ENCODE results near the gene FGGY. TPM values are rescaled to one million over a fixed set of nuclear protein-coding genes. Genes with fewer than 3 reads are reported as not detected.

Gene FGGY
- total and polyA plus RNA-seq, 4 donors: 5.3 to 25.1 (median 11.9) TPM

GRCh38 chr1:59368008-59368670 lies 71.2 kb downstream of the FGGY start:
- H3K9me3 ChIP-seq (ENCODE audit: control insufficient read depth, low read length): no peaks in the 10 kb centered on the region
- no peak for DNase-seq

GRCh38 chr1:59375321-59376220 lies 78.7 kb downstream of the FGGY start:
- ATAC-seq (ENCODE audit: low FRiP score) (no peak), DNase-seq (no peak)
- H3K27me3 ChIP-seq (ENCODE audit: control insufficient read depth in 1 of 2, insufficient read depth in 2 of 2, low read length in 1 of 2): no peaks in the 10 kb centered on the region
- intact Hi-C loops (cut with DNase I): no loop called here
- no peak overlapping the region for H3K27ac ChIP-seq (ENCODE audit: low read depth in 1 of 2, low read length in 2 of 2)
- no peaks in the 10 kb centered on the region for H3K9me3 ChIP-seq (ENCODE audit: control insufficient read depth, low read length)
- no peaks in the 10 kb centered on the region for H3K4me1 ChIP-seq (ENCODE audit: control insufficient read depth in 1 of 2, insufficient read depth in 2 of 2, low read length in 2 of 2)
- WGBS, 2 donors: 92 to 98% methylated on average over 6 of the region's 6 CpGs
- H3K36me3 ChIP-seq (ENCODE audit: control insufficient read depth in 1 of 2, insufficient read depth in 2 of 2, low read length in 1 of 2): no peaks in the 10 kb centered on the region
- H3K4me3 ChIP-seq (ENCODE audit: low read length in 2 of 2): no peak overlapping the region

More at GRCh38 chr1:59368008-59368670, 71.2 kb downstream of the FGGY start:
- peak; percentile 19 for ATAC-seq (ENCODE audit: low FRiP score)
- WGBS, 2 donors: 43 to 47% methylated on average over 5 of the region's 5 CpGs
- Histone ChIP-seq H3K4me3 (ENCODE audit: low read length in 2 of 2) (no peak overlapping the region), H3K27ac (ENCODE audit: low read depth in 1 of 2, low read length in 2 of 2) (peak overlapping the region in 1 of 2 donors; percentile 71), H3K27me3 (ENCODE audit: control insufficient read depth in 1 of 2, insufficient read depth in 2 of 2, low read length in 1 of 2) (no peaks in the 10 kb centered on the region), H3K4me1 (ENCODE audit: control insufficient read depth in 1 of 2, insufficient read depth in 2 of 2, low read length in 2 of 2) (peaks cover 3 to 6% of the 10 kb centered on the region in 2 donors), H3K36me3 (ENCODE audit: control insufficient read depth in 1 of 2, insufficient read depth in 2 of 2, low read length in 1 of 2) (no peaks in the 10 kb centered on the region)
- intact Hi-C loops (cut with DNase I): no loop called here

GRCh38 chr1:59377350-59377904 lies 80.5 kb downstream of the FGGY start:
- Histone ChIP-seq H3K4me3 (ENCODE audit: low read length in 2 of 2) (no peak overlapping the region), H3K36me3 (ENCODE audit: control insufficient read depth in 1 of 2, insufficient read depth in 2 of 2, low read length in 1 of 2) (no peaks in the 10 kb centered on the region), H3K9me3 (ENCODE audit: control insufficient read depth, low read length) (no peaks in the 10 kb centered on the region), H3K27me3 (ENCODE audit: control insufficient read depth in 1 of 2, insufficient read depth in 2 of 2, low read length in 1 of 2) (no peaks in the 10 kb centered on the region), H3K27ac (ENCODE audit: low read depth in 1 of 2, low read length in 2 of 2) (no peak overlapping the region), H3K4me1 (ENCODE audit: control insufficient read depth in 1 of 2, insufficient read depth in 2 of 2, low read length in 2 of 2) (no peaks in the 10 kb centered on the region)
- DNase-seq (no peak), ATAC-seq (ENCODE audit: low FRiP score) (no peak)
- intact Hi-C loops (cut with DNase I): no loop called here
- WGBS, 2 donors: 98 to 100% methylated on average over 3 of the region's 3 CpGs

- Histone ChIP-seq H3K27ac (ENCODE audit: low read depth in 1 of 2, low read length in 2 of 2) (no peak overlapping the region), H3K9me3 (ENCODE audit: control insufficient read depth, low read length) (no peaks in the 10 kb centered on the region), H3K27me3 (ENCODE audit: control insufficient read depth in 1 of 2, insufficient read depth in 2 of 2, low read length in 1 of 2) (no peaks in the 10 kb centered on the region), H3K4me1 (ENCODE audit: control insufficient read depth in 1 of 2, insufficient read depth in 2 of 2, low read length in 2 of 2) (no peaks in the 10 kb centered on the region), H3K4me3 (ENCODE audit: low read length in 2 of 2) (no peak overlapping the region), H3K36me3 (ENCODE audit: control insufficient read depth in 1 of 2, insufficient read depth in 2 of 2, low read length in 1 of 2) (no peaks in the 10 kb centered on the region)
- ATAC-seq (ENCODE audit: low FRiP score) (no peak), DNase-seq (no peak)
- WGBS, 2 donors: 84 to 93% methylated on average over 7 of the region's 7 CpGs
- intact Hi-C loops (cut with DNase I): no loop called here
Observed at GRCh38 chr1:59378621-59379370, 81.9 kb downstream of the FGGY start.

- ATAC-seq (ENCODE audit: low FRiP score): no peak
- Histone ChIP-seq H3K36me3 (ENCODE audit: control insufficient read depth in 1 of 2, insufficient read depth in 2 of 2, low read length in 1 of 2) (no peaks in the 10 kb centered on the region), H3K4me1 (ENCODE audit: control insufficient read depth in 1 of 2, insufficient read depth in 2 of 2, low read length in 2 of 2) (peaks cover 0 to 2% of the 10 kb centered on the region in 2 donors), H3K4me3 (ENCODE audit: low read length in 2 of 2) (no peak overlapping the region), H3K27ac (ENCODE audit: low read depth in 1 of 2, low read length in 2 of 2) (no peak overlapping the region), H3K9me3 (ENCODE audit: control insufficient read depth, low read length) (no peaks in the 10 kb centered on the region), H3K27me3 (ENCODE audit: control insufficient read depth in 1 of 2, insufficient read depth in 2 of 2, low read length in 1 of 2) (no peaks in the 10 kb centered on the region)
- no peak for DNase-seq
- intact Hi-C loops (cut with DNase I): no loop called here
Observed at GRCh38 chr1:59379371-59379728, 82.5 kb downstream of the FGGY start.

GRCh38 chr1:59383963-59384362 lies 87.1 kb downstream of the FGGY start:
- intact Hi-C loops (cut with DNase I): no loop called here
- no peaks in the 10 kb centered on the region for H3K36me3 ChIP-seq (ENCODE audit: control insufficient read depth in 1 of 2, insufficient read depth in 2 of 2, low read length in 1 of 2)

GRCh38 chr1:59384443-59384842 lies 87.5 kb downstream of the FGGY start:
- no peak for ATAC-seq (ENCODE audit: low FRiP score)
- Histone ChIP-seq H3K4me1 (ENCODE audit: control insufficient read depth in 1 of 2, insufficient read depth in 2 of 2, low read length in 2 of 2) (peaks cover 0 to 9% of the 10 kb centered on the region in 2 donors), H3K4me3 (ENCODE audit: low read length in 2 of 2) (no peak overlapping the region), H3K27me3 (ENCODE audit: control insufficient read depth in 1 of 2, insufficient read depth in 2 of 2, low read length in 1 of 2) (no peaks in the 10 kb centered on the region), H3K9me3 (ENCODE audit: control insufficient read depth, low read length) (no peaks in the 10 kb centered on the region), H3K27ac (ENCODE audit: low read depth in 1 of 2, low read length in 2 of 2) (no peak overlapping the region), H3K36me3 (ENCODE audit: control insufficient read depth in 1 of 2, insufficient read depth in 2 of 2, low read length in 1 of 2) (no peaks in the 10 kb centered on the region)
- intact Hi-C loops (cut with DNase I): no loop called here
- DNase-seq: no peak
- WGBS, 2 donors: 44 to 50% methylated on average over 1 of the region's 1 CpG

More at GRCh38 chr1:59383963-59384362, 87.1 kb downstream of the FGGY start:
- 15 to 26% methylated on average over 3 of the region's 3 CpGs for WGBS, 2 donors
- peaks cover 0 to 9% of the 10 kb centered on the region in 2 donors for H3K4me1 ChIP-seq (ENCODE audit: control insufficient read depth in 1 of 2, insufficient read depth in 2 of 2, low read length in 2 of 2)
- no peak overlapping the region for H3K4me3 ChIP-seq (ENCODE audit: low read length in 2 of 2)
- no peak overlapping the region for H3K27ac ChIP-seq (ENCODE audit: low read depth in 1 of 2, low read length in 2 of 2)
- DNase-seq (no peak), ATAC-seq (ENCODE audit: low FRiP score) (no peak)
- no peaks in the 10 kb centered on the region for H3K27me3 ChIP-seq (ENCODE audit: control insufficient read depth in 1 of 2, insufficient read depth in 2 of 2, low read length in 1 of 2)
- no peaks in the 10 kb centered on the region for H3K9me3 ChIP-seq (ENCODE audit: control insufficient read depth, low read length)

- peaks cover 4 to 9% of the 10 kb centered on the region in 2 donors for H3K4me1 ChIP-seq (ENCODE audit: control insufficient read depth in 1 of 2, insufficient read depth in 2 of 2, low read length in 2 of 2)
- intact Hi-C loops (cut with DNase I): no loop called here
- no peaks in the 10 kb centered on the region for H3K27me3 ChIP-seq (ENCODE audit: control insufficient read depth in 1 of 2, insufficient read depth in 2 of 2, low read length in 1 of 2)
- DNase-seq: no peak
- WGBS, 2 donors: 89 to 94% methylated on average over 3 of the region's 3 CpGs
- no peaks in the 10 kb centered on the region for H3K9me3 ChIP-seq (ENCODE audit: control insufficient read depth, low read length)
- no peak overlapping the region for H3K4me3 ChIP-seq (ENCODE audit: low read length in 2 of 2)
- no peak for ATAC-seq (ENCODE audit: low FRiP score)
- no peak overlapping the region for H3K27ac ChIP-seq (ENCODE audit: low read depth in 1 of 2, low read length in 2 of 2)
- H3K36me3 ChIP-seq (ENCODE audit: control insufficient read depth in 1 of 2, insufficient read depth in 2 of 2, low read length in 1 of 2): no peaks in the 10 kb centered on the region
Observed at GRCh38 chr1:59388191-59388590, 91.3 kb downstream of the FGGY start.
